Bronchial epithelial cell (primary cell): ENCODE measurements around the gene STAT4. TPM values are rescaled to one million over a fixed set of nuclear protein-coding genes. Genes with fewer than 3 reads are reported as not detected.

ENCODE experiments used
- DNase-seq: peaks from one replicate; pipeline ENCODE4 v3.0.0-alpha.2; 2010; ENCODE audit warnings: low read depth
- FAIRE-seq: peaks from 2 replicates; lab custom pipeline; 2011; peaks lifted over from hg19 to GRCh38; lab: Jason Lieb, UNC
- H3K27me3 ChIP-seq: 2 replicates; pipeline ENCODE4 v1.5.1; 2011; ENCODE audit warnings: low read length; ENCODE audit not compliant: control insufficient read depth, insufficient read depth
- H3K36me3 ChIP-seq: 2 replicates; pipeline ENCODE4 v1.5.1; 2011; ENCODE audit warnings: low read length; ENCODE audit not compliant: control insufficient read depth, insufficient read depth
- H3K4me3 ChIP-seq: 2 replicates; pipeline ENCODE4 v1.5.1; 2011; ENCODE audit warnings: mild to moderate bottlenecking, low read depth, low read length, control low read depth
- CTCF ChIP-seq: IDR thresholded peaks from 2 replicates; pipeline ENCODE4 v1.5.1; 2011; ENCODE audit warnings: mild to moderate bottlenecking, moderate library complexity, low read length, control low read depth, inconsistent platforms; ENCODE audit not compliant: insufficient read depth, severe bottlenecking
- total RNA-seq: library from RNA; depleted of rRNA; stranded (reverse); fragments of >200 nt; gene quantifications from 2 replicates; pipeline ENCODE4 v1.2.1, GENCODE V29; 2014

STAT4 gene
- total RNA-seq, 1 donor from 2014 or later, result 7.1 TPM

DNA sequence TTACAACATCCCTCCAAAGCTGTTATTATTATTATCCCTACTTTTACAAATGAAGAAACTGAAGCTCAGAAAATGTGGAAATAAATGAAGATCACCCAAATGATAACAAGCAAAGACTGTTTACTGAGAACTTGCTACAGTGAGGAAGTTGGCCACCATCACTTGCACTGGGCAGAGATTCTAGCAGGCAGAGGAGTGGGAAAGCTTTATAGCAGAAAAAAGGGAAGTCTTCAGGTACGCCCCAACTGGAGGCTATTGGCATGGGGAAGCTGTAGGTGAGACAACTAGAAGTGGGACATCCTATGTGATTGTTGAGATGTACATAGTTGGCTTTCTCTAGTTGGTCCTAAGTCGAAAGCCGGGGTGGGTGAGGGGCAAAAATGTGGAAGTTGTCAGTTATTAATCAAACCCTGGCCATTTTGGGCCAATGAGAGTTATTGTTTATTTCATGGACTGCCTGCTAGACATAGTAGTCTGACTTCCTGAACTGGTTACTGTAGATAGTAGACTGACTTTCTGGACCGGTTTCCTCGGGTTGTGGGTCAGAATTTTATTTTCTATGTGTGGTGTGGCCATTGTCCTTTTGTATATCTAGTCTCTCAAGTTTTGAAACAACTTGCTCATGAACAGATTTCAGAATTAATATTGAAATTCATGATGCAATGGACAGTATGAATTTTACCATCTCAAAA is 40.2 kb upstream of the STAT4 start:
- no peak for TF ChIP-seq CTCF
- Histone ChIP-seq H3K27me3 (no peaks in the 10 kb centered on the region), H3K4me3 (no peak overlapping the region), H3K36me3 (no peaks in the 10 kb centered on the region)
- no peak for DNase-seq
- FAIRE-seq, result no peak

GRCh38 chr2:191190435-191190834 is 39.6 kb upstream of the STAT4 start:
- Histone ChIP-seq H3K4me3 (no peak overlapping the region), H3K36me3 (no peaks in the 10 kb centered on the region), H3K27me3 (no peaks in the 10 kb centered on the region)
- DNase-seq (no peak), FAIRE-seq (no peak)
- TF ChIP-seq CTCF, result no peak

DNA sequence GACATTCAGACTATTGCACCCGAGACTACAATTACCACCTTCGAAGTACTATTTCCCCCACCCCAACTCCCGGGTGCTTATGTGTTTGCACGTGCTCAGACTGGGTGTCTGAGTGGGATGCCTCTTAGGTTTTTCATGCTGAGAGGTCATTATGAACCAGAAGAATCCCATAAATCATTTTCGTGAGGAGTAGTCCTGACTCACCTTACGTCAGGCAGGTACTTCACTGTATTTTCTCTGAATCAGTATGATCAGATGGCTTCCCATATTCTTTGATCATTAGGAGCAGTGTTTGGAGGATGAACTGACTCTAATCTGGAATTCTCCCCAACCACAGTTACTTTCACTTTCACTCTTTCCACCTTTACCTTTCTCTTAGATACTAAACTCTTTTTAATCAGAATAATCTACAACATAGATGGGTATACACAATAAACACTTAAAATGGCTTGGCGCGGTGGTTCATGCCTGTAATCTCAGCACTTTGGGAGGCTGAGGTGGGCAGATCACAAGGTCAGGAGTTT is 38.4 kb upstream of the STAT4 start:
- TF ChIP-seq CTCF, result no peak
- Histone ChIP-seq H3K36me3 (no peaks in the 10 kb centered on the region), H3K4me3 (no peak overlapping the region), H3K27me3 (no peaks in the 10 kb centered on the region)
- FAIRE-seq, result no peak
- DNase-seq, result no peak

GRCh38 chr2:191188550-191189093 is 37.8 kb upstream of the STAT4 start:
- FAIRE-seq, result no peak
- Histone ChIP-seq H3K4me3 (no peak overlapping the region), H3K27me3 (no peaks in the 10 kb centered on the region), H3K36me3 (no peaks in the 10 kb centered on the region)
- no peak for DNase-seq
- no peak for TF ChIP-seq CTCF

DNA sequence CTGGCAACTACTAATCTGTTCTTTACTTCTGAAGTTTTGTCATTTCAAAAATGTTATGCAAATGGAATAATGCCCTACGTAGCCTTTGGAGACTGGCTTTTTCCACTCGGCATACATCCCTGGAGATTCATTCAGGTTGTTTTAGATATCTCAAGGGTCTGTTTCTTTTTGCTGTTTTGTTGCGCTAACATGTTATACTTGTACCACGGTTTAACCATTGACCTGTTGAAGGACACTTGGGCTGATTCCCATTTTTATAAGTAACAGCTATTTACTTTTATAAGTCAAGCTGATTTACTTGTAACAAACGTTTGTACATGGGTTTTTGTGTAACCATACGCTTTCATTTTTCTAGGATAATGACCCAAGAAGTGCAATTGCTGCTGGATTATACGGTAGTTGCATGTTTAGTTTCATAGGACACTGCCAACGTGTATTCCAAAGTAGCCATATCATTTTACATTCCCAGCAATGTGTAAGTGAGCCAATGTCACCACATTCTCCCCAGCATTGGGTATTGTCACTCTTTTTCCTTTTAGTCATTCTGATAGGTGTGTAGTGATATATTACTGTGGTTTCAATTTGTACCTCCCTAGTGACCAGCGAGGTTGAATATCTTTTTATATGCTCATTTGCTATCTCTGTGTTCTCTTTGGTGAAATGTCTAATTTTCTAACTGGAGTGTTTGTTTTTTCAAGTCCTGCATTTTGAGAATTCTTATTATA is 36.5 kb upstream of the STAT4 start:
- Histone ChIP-seq H3K36me3 (no peaks in the 10 kb centered on the region), H3K27me3 (no peaks in the 10 kb centered on the region), H3K4me3 (no peak overlapping the region)
- DNase-seq (no peak), FAIRE-seq (no peak)
- TF ChIP-seq CTCF, result no peak
